Stimulated activated CD4-positive, alpha-beta T cell treated with anti-CD3 and anti-CD28 coated beads, TNF-alpha, amount 100 ng/mL, for 4 hours (primary cell): ENCODE measurements around the gene HRH4.

Experiments used
- DNase-seq, 3 experiments: peaks; one replicate each; pipeline ENCODE4 v3.0.0-alpha.2; 2020; ENCODE audit warnings: low read depth in 3 of 3

HRH4 gene

DNA sequence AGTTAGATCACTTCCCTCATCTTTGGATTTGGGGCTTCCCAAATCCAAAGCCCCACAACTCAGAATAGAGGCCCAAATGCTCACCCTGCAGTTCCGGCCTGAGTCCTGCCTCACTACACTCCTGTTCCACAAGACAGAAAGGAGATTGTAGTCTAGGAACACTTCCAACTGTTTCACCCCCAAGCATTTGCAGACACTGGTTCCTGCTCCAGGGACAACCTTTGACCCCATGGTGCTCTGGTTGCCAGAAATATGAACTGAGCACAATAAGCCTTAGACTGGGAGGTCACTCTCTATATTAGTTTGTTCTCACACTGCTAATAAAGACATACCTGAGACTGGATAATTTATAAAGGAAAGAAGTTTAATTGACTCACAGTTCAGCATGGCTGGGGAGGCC is 49.0 kb downstream of the HRH4 start:
- DNase-seq = no peak

DNA sequence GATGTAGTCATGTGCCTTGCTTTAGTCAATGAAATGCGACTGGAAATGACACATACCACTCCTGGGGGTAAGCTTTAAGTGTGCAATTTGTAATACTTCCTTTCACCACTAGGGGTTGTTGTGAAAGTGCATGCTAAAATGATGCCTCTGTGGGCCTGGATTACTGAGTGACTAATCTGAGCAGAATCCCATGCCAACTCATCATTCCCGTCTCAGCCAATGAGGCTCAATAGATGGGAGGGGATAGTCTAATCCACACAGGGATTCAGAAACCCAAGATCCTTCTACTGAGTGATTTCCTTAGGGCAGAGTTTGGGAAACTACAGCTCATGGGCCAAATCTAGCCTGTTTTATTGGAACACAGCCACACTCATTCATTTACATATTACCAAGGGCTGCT is 54.0 kb downstream of the HRH4 start:
- no peak for DNase-seq

DNA sequence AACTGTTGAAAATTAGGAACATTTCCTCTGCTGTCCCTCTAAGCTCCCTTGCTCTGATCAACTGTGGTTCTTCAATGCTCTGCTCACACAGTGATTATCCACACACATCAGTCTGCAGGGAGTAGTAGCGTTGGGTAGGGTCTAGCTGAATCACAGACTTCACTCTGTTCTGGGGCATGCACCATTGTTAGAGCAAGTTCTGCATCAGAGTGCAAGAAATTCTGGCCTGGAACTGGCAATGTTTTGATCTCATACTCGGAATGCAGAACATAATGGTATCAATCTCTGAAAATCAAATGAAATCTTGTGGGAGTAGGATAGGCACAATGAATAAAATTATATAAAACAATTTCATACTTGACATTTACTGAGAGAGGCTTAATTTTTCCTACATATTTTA is 55.3 kb downstream of the HRH4 start:
- no peak for DNase-seq

DNA sequence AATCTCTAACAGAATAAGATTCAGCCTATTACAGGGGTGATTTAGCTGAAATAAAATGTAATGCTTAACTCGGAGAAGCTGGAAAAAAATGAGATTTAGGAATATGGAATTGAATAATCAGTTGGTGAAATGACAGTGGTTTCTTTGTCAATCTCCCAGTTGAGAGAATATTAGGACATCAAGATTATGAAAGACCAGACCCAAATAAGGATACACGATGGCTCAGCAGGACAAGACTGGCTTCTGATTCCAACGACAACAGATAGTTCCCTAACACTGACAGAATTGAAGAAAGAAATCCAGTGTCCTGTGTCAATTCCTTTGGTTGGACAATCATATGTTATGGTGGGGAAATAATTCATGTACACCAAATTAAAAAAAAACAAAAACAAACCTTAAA is 55.8 kb downstream of the HRH4 start:
- no peak for DNase-seq

DNA sequence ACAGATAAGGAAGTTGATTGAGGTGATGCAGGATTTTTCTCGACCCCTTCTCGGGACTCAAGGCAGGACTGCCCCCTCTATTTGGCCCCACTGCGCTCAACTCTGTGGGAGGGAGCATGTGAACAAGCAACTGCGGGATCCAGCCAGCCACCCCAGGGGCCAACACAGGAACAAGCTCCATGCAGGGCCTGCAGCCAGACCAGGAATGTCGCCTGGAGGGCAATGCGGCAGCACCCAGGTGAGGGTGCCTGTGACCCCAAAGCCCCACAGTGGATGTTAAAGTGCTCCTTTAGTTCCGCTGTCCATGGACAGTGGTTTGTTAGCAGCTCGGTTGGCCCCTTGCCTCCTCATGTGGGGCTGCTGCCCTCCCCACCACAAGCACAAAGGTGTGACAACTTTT is 57.1 kb downstream of the HRH4 start:
- DNase-seq = no peak

DNA sequence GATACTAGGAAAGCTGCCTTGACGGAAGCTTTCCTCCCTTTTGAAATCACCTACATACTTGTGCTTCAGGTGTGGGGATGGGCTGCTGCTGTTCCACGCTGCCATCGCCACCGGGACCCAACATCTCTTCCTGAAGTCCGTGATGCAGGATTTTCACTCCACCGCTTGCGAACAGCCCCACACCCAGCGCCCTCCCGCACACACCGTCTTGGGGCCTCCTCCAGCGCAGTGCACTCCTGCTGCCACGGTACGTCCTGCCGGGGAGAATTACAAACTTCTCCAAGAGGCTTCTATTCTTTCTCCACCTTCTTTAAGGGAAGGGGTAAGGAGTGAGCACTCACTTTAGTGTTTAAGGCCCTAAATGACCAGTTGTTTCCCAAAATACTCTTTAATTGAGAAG is 58.2 kb downstream of the HRH4 start:
- DNase-seq = no peak
